ENCODE data around the gene PTPN23. TPM values are rescaled to one million over a fixed set of nuclear protein-coding genes. Genes with fewer than 3 reads are reported as not detected.
"Not testable (repeated sequence)": the region's sequence is repeated elsewhere in the genome, so short reads cannot be mapped to it uniquely, and the experiment has no call there.

The PTPN23 gene
- total RNA-seq, 3 donors from 2014 or later = 36.7 to 48.2 (median 43.6) TPM

DNA sequence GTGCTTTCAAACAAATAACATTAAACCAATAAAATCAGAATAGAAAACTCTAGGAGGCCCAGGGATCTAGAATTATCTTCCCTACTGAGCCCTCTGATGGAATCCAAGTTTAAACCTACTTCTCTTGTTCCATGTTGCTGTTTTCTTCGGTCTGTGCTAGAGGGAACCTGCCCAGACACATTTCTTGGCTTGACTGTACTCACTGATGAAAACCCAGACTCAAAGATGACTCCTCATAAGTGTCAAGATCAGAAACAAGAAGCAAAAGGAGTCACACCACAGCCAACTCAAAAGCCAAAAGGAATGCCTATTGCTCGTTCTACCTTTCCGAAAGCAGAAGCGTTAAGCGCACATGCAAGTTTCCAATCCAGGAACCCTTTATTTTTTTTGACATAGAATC is 63.3 kb downstream of the PTPN23 start:
- H3K4me1 ChIP-seq (ENCODE audit: low read depth) = peaks cover 37% of the 10 kb centered on the region
- H3K4me3 ChIP-seq = no peak overlapping the region
- no peaks in the 10 kb centered on the region for H3K36me3 ChIP-seq (ENCODE audit: low read depth)
- DNase-seq = no peak
- H3K9me3 ChIP-seq = no peaks in the 10 kb centered on the region
- TF ChIP-seq, protein P1, sequence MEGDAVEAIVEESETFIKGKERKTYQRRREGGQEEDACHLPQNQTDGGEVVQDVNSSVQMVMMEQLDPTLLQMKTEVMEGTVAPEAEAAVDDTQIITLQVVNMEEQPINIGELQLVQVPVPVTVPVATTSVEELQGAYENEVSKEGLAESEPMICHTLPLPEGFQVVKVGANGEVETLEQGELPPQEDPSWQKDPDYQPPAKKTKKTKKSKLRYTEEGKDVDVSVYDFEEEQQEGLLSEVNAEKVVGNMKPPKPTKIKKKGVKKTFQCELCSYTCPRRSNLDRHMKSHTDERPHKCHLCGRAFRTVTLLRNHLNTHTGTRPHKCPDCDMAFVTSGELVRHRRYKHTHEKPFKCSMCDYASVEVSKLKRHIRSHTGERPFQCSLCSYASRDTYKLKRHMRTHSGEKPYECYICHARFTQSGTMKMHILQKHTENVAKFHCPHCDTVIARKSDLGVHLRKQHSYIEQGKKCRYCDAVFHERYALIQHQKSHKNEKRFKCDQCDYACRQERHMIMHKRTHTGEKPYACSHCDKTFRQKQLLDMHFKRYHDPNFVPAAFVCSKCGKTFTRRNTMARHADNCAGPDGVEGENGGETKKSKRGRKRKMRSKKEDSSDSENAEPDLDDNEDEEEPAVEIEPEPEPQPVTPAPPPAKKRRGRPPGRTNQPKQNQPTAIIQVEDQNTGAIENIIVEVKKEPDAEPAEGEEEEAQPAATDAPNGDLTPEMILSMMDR (IDR thresholded peaks at IDR 0.05) = no peak
- intact Hi-C loops (cut with DNase I, micrococcal nuclease) = no loop called here
- ATAC-seq = no peak

DNA sequence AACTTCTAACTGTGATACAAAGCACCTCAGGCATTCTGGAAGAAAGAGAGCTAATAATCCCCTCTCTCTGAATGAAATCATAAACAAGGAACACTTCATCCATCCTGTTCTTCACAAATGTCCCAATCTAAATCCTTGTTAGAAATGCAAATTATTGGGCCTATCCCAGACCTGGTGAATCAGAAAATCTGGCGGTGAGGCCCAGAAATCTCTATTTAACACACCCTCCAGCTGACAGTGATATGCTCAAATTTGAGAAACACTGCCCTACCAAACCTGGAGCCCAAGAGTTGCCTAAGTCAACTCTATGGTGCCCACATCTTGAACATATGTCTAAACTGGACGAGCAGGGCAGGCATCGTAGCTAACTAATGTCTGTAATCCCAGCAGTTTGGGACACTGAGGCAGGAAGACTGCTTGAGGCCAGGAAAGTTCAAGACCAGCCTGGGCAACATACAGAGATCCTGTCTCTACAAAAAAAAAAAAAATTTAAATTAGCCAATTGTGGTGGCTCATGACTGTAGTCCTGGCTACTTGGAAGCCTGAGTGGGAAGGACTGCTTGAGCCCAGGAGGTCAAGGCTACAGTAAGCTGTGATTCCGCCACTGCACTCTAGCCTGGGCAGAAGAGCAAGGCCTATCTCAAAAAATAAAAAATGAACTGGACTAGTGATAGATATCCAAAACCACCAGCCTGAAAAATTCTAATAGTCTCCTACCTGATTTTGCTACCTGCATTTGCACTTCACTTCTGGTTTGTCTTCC is 71.8 kb downstream of the PTPN23 start:
- DNase-seq (no peak), ATAC-seq (no peak)
- intact Hi-C loops (cut with DNase I, micrococcal nuclease) = no loop called here
- Histone ChIP-seq H3K4me1 (ENCODE audit: low read depth) (no peaks in the 10 kb centered on the region), H3K36me3 (ENCODE audit: low read depth) (no peaks in the 10 kb centered on the region), H3K4me3 (no peak overlapping the region), H3K9me3 (no peaks in the 10 kb centered on the region)
- TF ChIP-seq, protein P1 (IDR thresholded peaks at IDR 0.05) = no peak

DNA sequence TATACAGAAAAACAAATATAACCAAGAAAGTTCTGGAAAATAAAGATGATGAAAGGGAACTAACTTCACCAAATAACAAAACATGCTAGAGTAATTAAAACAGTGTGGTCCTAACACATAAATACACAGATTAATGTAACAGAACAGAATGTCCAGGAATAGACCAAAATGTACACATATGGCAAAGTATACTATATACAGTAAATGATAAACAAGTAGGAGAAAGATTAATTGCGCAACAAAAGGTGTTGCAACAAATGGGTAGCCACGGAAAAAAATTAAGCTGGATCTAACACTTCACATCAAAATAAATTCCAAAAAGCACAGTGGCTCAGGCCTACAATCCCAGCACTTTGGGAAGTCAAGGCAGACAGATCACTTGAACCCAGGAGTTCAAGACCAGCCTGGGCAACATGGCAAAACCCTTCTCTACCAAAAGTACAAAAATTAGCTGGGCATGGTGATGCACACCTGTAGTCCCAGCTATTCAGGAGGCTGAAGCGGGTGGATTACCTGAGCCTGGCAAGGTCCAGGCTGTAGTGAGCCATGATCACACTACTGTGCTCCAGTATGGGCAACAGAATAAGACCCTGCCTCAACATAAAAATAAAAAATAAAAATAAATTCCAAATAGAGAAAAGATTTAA is 75.1 kb downstream of the PTPN23 start:
- no peaks in the 10 kb centered on the region for H3K4me1 ChIP-seq (ENCODE audit: low read depth)
- no peaks in the 10 kb centered on the region for H3K36me3 ChIP-seq (ENCODE audit: low read depth)
- ATAC-seq (no peak), DNase-seq (no peak)
- no peak overlapping the region for H3K4me3 ChIP-seq
- peaks cover 2% of the 10 kb centered on the region for H3K9me3 ChIP-seq
- TF ChIP-seq, protein P1 (IDR thresholded peaks at IDR 0.05) = no peak
- intact Hi-C loops (cut with DNase I, micrococcal nuclease) = no loop called here

DNA sequence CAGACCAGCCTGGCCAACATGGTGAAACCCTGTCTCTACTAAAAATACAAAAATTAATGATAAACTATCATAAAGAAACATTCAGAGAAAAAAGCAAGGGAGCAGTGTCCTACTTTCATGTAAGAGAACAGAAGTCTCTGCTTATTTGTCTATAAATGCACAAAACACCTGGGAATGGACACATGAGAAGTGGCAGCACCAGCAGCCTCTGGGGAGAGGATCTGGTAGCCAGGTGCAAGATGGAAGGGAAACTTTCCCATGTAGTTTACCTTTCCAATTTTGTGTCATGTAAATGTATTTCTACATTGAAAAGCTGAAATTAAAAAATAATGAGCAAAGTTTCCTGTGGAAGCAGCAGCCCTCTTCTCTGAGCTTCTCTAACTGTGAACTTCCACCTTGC is 76.2 kb downstream of the PTPN23 start:
- no peaks in the 10 kb centered on the region for H3K4me1 ChIP-seq (ENCODE audit: low read depth)
- H3K4me3 ChIP-seq = no peak overlapping the region
- ATAC-seq (no peak), DNase-seq (no peak)
- H3K9me3 ChIP-seq = peaks cover 2% of the 10 kb centered on the region
- TF ChIP-seq, protein P1 (IDR thresholded peaks at IDR 0.05) = no peak
- H3K36me3 ChIP-seq (ENCODE audit: low read depth) = no peaks in the 10 kb centered on the region
- intact Hi-C loops (cut with DNase I, micrococcal nuclease) = no loop called here

DNA sequence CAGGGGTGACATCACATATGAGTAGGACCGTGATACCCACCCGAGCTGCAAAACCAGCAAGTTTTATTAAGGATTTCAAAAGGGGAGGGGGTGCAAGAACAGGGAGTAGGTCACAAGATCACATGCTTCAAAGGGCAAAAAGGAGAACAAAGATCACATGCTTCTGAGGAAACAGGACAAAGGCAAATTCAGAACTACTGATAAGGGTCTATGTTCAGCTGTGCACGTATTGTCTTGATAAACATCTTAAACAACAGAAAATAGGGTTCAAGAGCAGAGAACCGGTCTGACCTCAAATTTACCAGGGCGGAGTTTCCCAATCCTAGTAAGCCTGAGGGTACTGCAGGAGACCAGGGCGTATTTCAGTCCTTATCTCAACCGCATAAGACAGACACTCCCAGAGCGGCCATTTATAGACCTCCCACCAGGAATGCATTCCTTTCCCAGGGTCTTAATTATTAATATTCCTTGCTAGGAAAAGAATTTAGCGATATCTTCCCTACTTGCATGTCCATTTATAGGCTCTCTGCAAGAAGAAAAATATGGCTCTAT is 78.8 kb downstream of the PTPN23 start:
- DNase-seq; H3K4me1 ChIP-seq (ENCODE audit: low read depth); H3K9me3 ChIP-seq; intact Hi-C loops (cut with DNase I, micrococcal nuclease); ATAC-seq; H3K36me3 ChIP-seq (ENCODE audit: low read depth); H3K4me3 ChIP-seq: not testable (repeated sequence)

Other genes with a start within 250 kb of the PTPN23 start
- 10 to 100 TPM; 41.5 to 71.1 (median 50.4) TPM for gene SETD2, start 216.9 kb upstream of the PTPN23 start, total RNA-seq
- 1 to 10 TPM; 5.8 to 9.5 (median 6.1) TPM for gene KIF9, start 98.2 kb upstream of the PTPN23 start, total RNA-seq
- 10 to 100 TPM; 17.0 to 28.7 (median 21.5) TPM for gene KLHL18, start 98.1 kb upstream of the PTPN23 start, total RNA-seq
- 100 to 1,000 TPM; 107 to 151 (median 115) TPM for gene SCAP, start 94.9 kb downstream of the PTPN23 start, total RNA-seq
- 10 to 100 TPM; 21.2 to 26.9 (median 25.9) TPM for gene ELP6, start 132.7 kb downstream of the PTPN23 start, total RNA-seq
- 1 to 10 TPM in 1 of 3 donors, under 1 TPM in 2; 0.58 to 1.7 (median 0.60) TPM for gene CSPG5, start 197.8 kb downstream of the PTPN23 start, total RNA-seq

Measured in mucosa of descending colon (tissue), 3 donors.